ENCODE results near the gene ENG.
"Not testable (repeated sequence)": the region's sequence is repeated elsewhere in the genome, so short reads cannot be mapped to it uniquely, and the experiment has no call there.

ENG gene

GRCh38 chr9:127838375-127839078 lies 15.9 kb downstream of the ENG start:
- DNase-seq: peak; percentile 99

GRCh38 chr9:127837346-127837745 lies 17.1 kb downstream of the ENG start:
- DNase-seq: no peak

GRCh38 chr9:127836561-127836960 lies 17.9 kb downstream of the ENG start:
- DNase-seq: not testable (repeated sequence)

GRCh38 chr9:127835991-127836516 lies 18.4 kb downstream of the ENG start:
- peak; percentile 74 for DNase-seq

GRCh38 chr9:127833555-127833954 lies 20.9 kb downstream of the ENG start:
- DNase-seq: no peak

- DNase-seq: no peak
Observed at GRCh38 chr9:127832248-127832647, 22.2 kb downstream of the ENG start.

- no peak for DNase-seq
Observed at GRCh38 chr9:127829205-127829906, 25.1 kb downstream of the ENG start.

GRCh38 chr9:127828262-127829031 lies 26.0 kb downstream of the ENG start:
- peak; percentile 72 for DNase-seq

GRCh38 chr9:127826253-127826913 lies 28.1 kb downstream of the ENG start:
- DNase-seq: no peak

- DNase-seq: no peak
Observed at GRCh38 chr9:127825319-127826051, 29.0 kb downstream of the ENG start.

GRCh38 chr9:127822108-127822507 lies 32.4 kb downstream of the ENG start:
- no peak for DNase-seq

GRCh38 chr9:127818574-127818973 lies 35.9 kb downstream of the ENG start:
- DNase-seq: no peak

- no peak for DNase-seq
Observed at GRCh38 chr9:127817881-127818434, 36.5 kb downstream of the ENG start.

GRCh38 chr9:127816728-127817127 lies 37.7 kb downstream of the ENG start:
- no peak for DNase-seq

- no peak for DNase-seq
Observed at GRCh38 chr9:127816362-127816725, 38.1 kb downstream of the ENG start.

GRCh38 chr9:127815512-127816361 lies 38.7 kb downstream of the ENG start:
- DNase-seq: no peak

- no peak for DNase-seq
Observed at GRCh38 chr9:127814619-127815511, 39.6 kb downstream of the ENG start.

- no peak for DNase-seq
Observed at GRCh38 chr9:127813686-127814226, 40.7 kb downstream of the ENG start.

GRCh38 chr9:127812936-127813675 lies 41.4 kb downstream of the ENG start:
- no peak for DNase-seq
